ENCODE data around the gene PLA1A.

- TF ChIP-seq POLR2A (IDR thresholded peaks at IDR 0.05), result no peak
- TF ChIP-seq CTCF (IDR thresholded peaks at IDR 0.05), result no peak
Observed at GRCh38 chr3:119643528-119643927, 45.8 kb downstream of the PLA1A start.

All from Peyer's patch (tissue), 4 donors.